ENCODE data around the gene ZNF219. TPM values are rescaled to one million over a fixed set of nuclear protein-coding genes. Genes with fewer than 3 reads are reported as not detected.
A peak's percentile ranks its signal among the peaks of the same experiment; 100 is the strongest.

ZNF219 gene
- total and polyA plus RNA-seq, 2 donors (not counting 1 experiment from before 2014, with no cell fraction given), result 3.3 to 6.4 TPM

DNA sequence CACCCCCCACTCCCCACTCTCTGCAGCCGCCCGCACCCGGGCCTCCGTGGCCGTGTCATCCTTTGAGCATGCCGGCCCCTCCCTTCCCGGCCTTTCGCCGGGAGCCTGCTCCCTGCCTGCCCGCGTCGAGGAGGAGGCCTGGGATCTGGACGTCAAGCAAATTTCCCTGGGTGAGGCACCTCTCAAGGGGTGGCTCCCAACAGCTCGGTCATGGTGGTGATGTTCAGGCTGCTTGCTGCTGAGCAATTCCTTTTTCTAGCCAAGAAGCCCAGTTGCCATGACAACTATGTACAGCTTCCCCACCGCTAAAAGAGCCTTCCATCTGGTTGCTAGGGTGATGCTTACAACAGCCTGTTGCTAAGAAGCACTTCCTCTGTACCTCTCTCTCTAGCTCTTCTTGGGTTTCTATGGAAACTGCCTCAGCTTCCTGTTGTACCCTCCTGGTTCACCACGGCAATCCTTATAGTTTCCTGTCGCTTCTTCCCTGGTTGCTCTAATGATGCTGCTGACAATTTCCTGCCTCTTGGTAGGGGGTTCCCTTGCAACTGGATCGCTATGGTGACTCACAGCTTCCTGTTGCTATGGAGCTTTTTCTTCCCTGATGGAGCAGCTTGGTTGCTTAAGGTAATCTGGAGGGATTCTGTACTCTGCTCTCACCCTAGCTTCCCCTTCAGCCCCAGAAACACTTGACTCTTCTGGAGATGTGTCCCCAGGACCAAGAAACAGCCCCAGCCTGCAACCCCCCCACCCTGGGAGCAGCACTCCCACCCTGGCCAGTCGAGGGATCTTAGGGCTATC lies 11.0 kb downstream of the ZNF219 start:
- Mint-ChIP-seq H3K4me3 (no peak overlapping the region), H3K27me3 (no peaks in the 10 kb centered on the region), H3K9me3 (ENCODE audit: insufficient read depth) (no peaks in the 10 kb centered on the region), H3K4me1 (peaks cover 17% of the 10 kb centered on the region), H3K27ac (peak overlapping the region; percentile 64)
- 69% methylated on average over 16 of the region's 19 CpGs for WGBS (ENCODE audit: insufficient coverage)
- H3K9me3 ChIP-seq (ENCODE audit: control extremely low read depth in 1 of 3, control insufficient read depth in 2 of 3, insufficient read depth in 1 of 3, low read length in 2 of 3), result peaks cover 0 to 5% (median 0%) of the 10 kb centered on the region in 3 donors
- intact Hi-C loops (cut with micrococcal nuclease), result no loop called here
- H3K36me3 ChIP-seq (replicated peaks in 1 of 2; ENCODE audit: control extremely low read depth in 1 of 2, control insufficient read depth in 1 of 2, extremely low read depth in 1 of 2, insufficient read depth in 2 of 2, low read length in 1 of 2), result no peaks in the 10 kb centered on the region
- peak overlapping the region; percentile 49 to 59 for H3K27ac ChIP-seq (ENCODE audit: low read length in 2 of 2)
- peaks cover 11 to 18% of the 10 kb centered on the region in 2 donors for H3K4me1 ChIP-seq (ENCODE audit: control insufficient read depth in 2 of 2, insufficient read depth in 2 of 2, low read length in 2 of 2)
- no peaks in the 10 kb centered on the region for H3K27me3 ChIP-seq (replicated peaks in 1 of 4; ENCODE audit: control extremely low read depth in 1 of 4, control insufficient read depth in 3 of 4, insufficient read depth in 4 of 4, low read length in 3 of 4)
- no peak overlapping the region for H3K9ac ChIP-seq (ENCODE audit: low read length)
- H3K79me2 ChIP-seq (ENCODE audit: control insufficient read depth, insufficient read depth, low read length), result no peaks in the 10 kb centered on the region
- peak overlapping the region; percentile 6 for H3K4me2 ChIP-seq (replicated peaks; ENCODE audit: low read depth, low read length, poor library complexity, severe bottlenecking)
- no peak overlapping the region for H2AFZ ChIP-seq (ENCODE audit: insufficient read depth, low read depth, low read length, poor library complexity, severe bottlenecking)
- no peaks in the 10 kb centered on the region for H4K20me1 ChIP-seq (ENCODE audit: control insufficient read depth, insufficient read depth, low read length, poor library complexity, severe bottlenecking)
- peak; percentile 89 for DNase-seq
- no peak for TF ChIP-seq EZH2 (IDR thresholded peaks at IDR 0.05; ENCODE audit: borderline replicate concordance, insufficient read depth, low read depth, low read length, poor library complexity, severe bottlenecking)
- TF ChIP-seq, protein P1, sequence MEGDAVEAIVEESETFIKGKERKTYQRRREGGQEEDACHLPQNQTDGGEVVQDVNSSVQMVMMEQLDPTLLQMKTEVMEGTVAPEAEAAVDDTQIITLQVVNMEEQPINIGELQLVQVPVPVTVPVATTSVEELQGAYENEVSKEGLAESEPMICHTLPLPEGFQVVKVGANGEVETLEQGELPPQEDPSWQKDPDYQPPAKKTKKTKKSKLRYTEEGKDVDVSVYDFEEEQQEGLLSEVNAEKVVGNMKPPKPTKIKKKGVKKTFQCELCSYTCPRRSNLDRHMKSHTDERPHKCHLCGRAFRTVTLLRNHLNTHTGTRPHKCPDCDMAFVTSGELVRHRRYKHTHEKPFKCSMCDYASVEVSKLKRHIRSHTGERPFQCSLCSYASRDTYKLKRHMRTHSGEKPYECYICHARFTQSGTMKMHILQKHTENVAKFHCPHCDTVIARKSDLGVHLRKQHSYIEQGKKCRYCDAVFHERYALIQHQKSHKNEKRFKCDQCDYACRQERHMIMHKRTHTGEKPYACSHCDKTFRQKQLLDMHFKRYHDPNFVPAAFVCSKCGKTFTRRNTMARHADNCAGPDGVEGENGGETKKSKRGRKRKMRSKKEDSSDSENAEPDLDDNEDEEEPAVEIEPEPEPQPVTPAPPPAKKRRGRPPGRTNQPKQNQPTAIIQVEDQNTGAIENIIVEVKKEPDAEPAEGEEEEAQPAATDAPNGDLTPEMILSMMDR (IDR thresholded peaks at IDR 0.05), result no peak
- ChIA-PET CTCF (interaction anchor here (0.9 to 7.8 kb wide), 8 partner anchors 8 to 72 kb away, joined by 3 to 91 read pairs (median 22); partner anchors contain the start of genes ARHGEF40 and TMEM253), POLR2A (interaction anchor here (0.7 kb wide), 2 partner anchors 10 to 17 kb away, joined by 3 read pairs; no protein-coding TSS in a partner anchor)
- no peak overlapping the region for H3K4me3 ChIP-seq (ENCODE audit: control extremely low read depth in 1 of 5, extremely low read depth in 1 of 5, insufficient read depth in 1 of 5, low read depth in 2 of 5, low read length in 4 of 5)
- ATAC-seq (ENCODE audit: low read depth), result peak; percentile 52

DNA sequence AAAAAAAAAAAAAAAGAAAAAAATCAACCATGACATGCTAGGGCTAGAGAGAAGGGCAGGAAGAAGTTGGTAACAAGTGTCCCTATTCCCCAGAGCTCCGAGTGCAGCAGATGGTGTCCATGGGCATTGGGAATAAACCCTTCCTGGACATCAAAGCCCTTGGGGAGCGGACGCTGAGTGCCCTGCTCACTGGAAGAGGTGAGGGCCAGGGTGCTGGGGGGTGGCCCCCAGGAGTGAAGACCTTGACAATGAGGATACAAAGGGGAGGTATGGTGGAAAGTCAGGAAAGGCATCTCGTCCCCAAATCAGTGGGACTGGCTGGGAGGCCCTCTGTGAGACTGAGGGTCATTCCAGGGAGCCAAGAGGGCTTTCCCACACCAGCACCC lies 11.6 kb downstream of the ZNF219 start:
- no peak overlapping the region for H2AFZ ChIP-seq (ENCODE audit: insufficient read depth, low read depth, low read length, poor library complexity, severe bottlenecking)
- TF ChIP-seq, protein P1 (IDR thresholded peaks at IDR 0.05), result no peak
- no peak for TF ChIP-seq EZH2 (IDR thresholded peaks at IDR 0.05; ENCODE audit: borderline replicate concordance, insufficient read depth, low read depth, low read length, poor library complexity, severe bottlenecking)
- Mint-ChIP-seq H3K27me3 (no peaks in the 10 kb centered on the region), H3K4me3 (no peak overlapping the region), H3K4me1 (peaks cover 15% of the 10 kb centered on the region), H3K9me3 (ENCODE audit: insufficient read depth) (no peaks in the 10 kb centered on the region), H3K27ac (no peak overlapping the region)
- WGBS (ENCODE audit: insufficient coverage), result 83% methylated on average over 2 of the region's 4 CpGs
- peak overlapping the region; percentile 6 for H3K4me2 ChIP-seq (replicated peaks; ENCODE audit: low read depth, low read length, poor library complexity, severe bottlenecking)
- H3K9ac ChIP-seq (ENCODE audit: low read length), result no peak overlapping the region
- H3K36me3 ChIP-seq (replicated peaks in 1 of 2; ENCODE audit: control extremely low read depth in 1 of 2, control insufficient read depth in 1 of 2, extremely low read depth in 1 of 2, insufficient read depth in 2 of 2, low read length in 1 of 2), result no peaks in the 10 kb centered on the region
- DNase-seq, result no peak
- no peak for ATAC-seq (ENCODE audit: low read depth)
- ChIA-PET POLR2A (interaction anchor here (0.7 kb wide), 1 partner anchor 11 kb away, joined by 3 read pairs; no protein-coding TSS in a partner anchor), CTCF (interaction anchor here (0.9 to 7.8 kb wide), 6 partner anchors 10 to 72 kb away, joined by 3 to 91 read pairs (median 38); partner anchors contain the start of genes ARHGEF40 and TMEM253)
- no peak overlapping the region for H3K4me3 ChIP-seq (ENCODE audit: control extremely low read depth in 1 of 5, extremely low read depth in 1 of 5, insufficient read depth in 1 of 5, low read depth in 2 of 5, low read length in 4 of 5)
- intact Hi-C loops (cut with micrococcal nuclease), result no loop called here
- no peaks in the 10 kb centered on the region for H3K79me2 ChIP-seq (ENCODE audit: control insufficient read depth, insufficient read depth, low read length)
- no peaks in the 10 kb centered on the region for H3K27me3 ChIP-seq (replicated peaks in 1 of 4; ENCODE audit: control extremely low read depth in 1 of 4, control insufficient read depth in 3 of 4, insufficient read depth in 4 of 4, low read length in 3 of 4)
- peaks cover 11 to 14% of the 10 kb centered on the region in 2 donors for H3K4me1 ChIP-seq (ENCODE audit: control insufficient read depth in 2 of 2, insufficient read depth in 2 of 2, low read length in 2 of 2)
- peaks cover 0 to 7% (median 0%) of the 10 kb centered on the region in 3 donors for H3K9me3 ChIP-seq (ENCODE audit: control extremely low read depth in 1 of 3, control insufficient read depth in 2 of 3, insufficient read depth in 1 of 3, low read length in 2 of 3)
- H3K27ac ChIP-seq (ENCODE audit: low read length in 2 of 2), result peak overlapping the region in 1 of 2 donors; percentile 25
- H4K20me1 ChIP-seq (ENCODE audit: control insufficient read depth, insufficient read depth, low read length, poor library complexity, severe bottlenecking), result no peaks in the 10 kb centered on the region
